CD4-positive, alpha-beta T cell treated with Interleukin-2 at 100 ng/mL for 4 hours (primary cell): ENCODE data around the gene ANO5.
"Not testable (repeated sequence)": the region's sequence is repeated elsewhere in the genome, so short reads cannot be mapped to it uniquely, and the experiment has no call there.

Source experiments
- DNase-seq: peaks from one replicate; pipeline ENCODE4 v3.0.0-alpha.2; 2020; ENCODE audit warnings: low spot score

The ANO5 gene

GRCh38 chr11:22197139-22198005 is 4.5 kb downstream of the ANO5 start:
- DNase-seq = no peak

- DNase-seq = no peak
Measured at GRCh38 chr11:22199243-22199642, 6.4 kb downstream of the ANO5 start.

DNA sequence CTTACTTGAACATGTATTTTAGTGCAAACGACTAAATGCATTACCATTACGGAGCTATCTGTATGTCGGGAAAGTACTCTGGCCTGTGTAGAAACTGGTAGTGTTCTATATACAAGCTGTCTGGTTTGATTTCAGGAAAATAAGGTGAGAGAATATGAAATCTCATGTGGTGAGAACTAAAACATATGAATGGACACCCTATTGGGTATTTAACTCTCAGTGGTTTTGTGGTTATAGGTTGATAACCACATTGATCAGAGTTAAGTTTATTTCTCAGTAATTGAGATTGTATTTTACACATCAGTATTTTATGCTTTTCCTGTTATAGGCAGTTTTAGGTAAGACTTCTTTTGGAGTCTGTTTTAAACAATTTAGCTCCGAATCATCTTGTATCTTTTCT is 10.4 kb downstream of the ANO5 start:
- DNase-seq = no peak

DNA sequence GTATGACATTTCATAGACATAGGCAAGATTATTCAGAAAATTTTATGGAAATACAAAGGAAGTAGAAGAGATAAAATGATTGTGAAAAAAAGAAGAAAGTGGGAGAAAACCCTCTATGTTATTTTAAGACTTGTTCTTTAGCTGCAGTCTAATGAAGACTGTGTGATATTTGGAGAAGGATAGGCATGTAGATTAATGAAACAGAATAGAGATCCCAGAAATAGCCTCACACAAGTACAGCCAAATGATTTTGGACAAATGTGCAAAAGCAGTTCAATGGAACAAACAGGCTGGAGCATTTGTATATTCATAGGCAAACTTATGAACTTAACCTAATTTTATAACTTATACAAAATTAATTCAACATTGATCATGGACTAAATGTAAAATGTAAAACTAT is 14.3 kb downstream of the ANO5 start:
- DNase-seq = no peak

DNA sequence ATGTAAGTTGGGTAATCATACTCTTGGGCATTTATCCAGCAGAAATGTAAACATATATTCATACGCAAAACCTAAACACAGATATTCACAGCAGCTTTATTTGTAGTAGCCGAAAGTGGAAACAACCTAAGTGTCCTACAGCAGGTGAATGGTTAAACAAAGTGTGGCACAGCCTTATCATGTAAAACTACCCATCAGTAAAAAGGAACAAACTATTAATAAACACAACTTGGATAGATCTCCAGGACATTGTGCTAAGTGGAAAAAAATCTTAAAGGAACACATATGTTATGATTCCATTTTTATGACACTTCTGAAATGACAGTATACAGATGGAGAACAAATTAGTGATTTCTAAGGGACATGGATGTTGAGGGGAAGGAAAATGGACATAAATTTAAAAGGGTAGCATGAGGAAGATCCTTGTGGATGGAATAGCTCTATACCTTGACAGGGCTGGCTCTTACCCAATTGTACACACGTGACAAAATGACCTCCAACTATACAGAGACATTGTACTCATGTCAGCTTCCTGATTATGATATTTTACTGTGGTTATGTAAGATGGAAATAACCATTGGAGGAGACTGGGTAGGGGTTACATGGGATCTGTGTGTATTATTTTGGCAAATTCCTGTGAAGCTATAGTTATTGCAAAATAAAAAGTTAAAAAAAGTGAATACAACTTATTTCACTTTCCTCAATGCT is 15.4 kb downstream of the ANO5 start:
- DNase-seq = no peak

DNA sequence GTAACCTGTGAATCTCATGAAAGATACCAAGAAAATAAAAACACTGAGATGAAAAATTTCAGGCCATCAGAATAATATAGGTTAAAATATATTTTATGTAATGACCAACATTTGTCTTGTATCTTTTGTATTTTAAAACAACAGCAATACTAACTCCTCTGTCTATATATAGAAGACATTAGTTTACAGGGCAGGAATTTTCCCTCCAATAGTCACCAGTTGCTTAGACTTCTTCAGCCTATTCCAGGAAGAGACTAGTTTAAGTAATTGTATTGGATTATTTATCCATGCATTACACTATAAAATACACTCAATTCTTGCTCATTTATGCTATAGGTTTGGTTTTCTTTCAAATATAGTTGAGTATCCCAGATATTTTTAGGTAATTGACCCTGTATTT is 24.1 kb downstream of the ANO5 start:
- DNase-seq = no peak

- DNase-seq = no peak
Measured at GRCh38 chr11:22221143-22221542, 28.3 kb downstream of the ANO5 start.

GRCh38 chr11:22225190-22225589 is 32.3 kb downstream of the ANO5 start:
- no peak for DNase-seq

DNA sequence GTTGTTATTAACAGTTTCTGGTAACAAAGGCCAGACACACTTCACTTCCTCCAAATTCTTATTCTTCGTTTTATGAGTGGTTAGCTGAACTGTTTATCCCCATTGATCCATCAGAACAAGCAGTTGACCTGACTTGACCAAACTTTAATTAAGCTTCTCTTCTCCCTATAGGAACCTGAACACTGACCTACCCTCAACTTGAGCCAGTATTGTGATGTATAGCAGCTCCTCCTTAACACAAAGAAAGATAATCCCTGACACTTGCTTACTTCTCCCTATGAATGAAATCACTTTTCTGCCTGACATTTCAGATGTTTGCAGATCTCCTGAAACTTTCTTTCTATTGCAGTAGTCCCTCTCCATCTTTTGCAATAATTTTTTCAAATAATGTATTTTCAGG is 41.9 kb downstream of the ANO5 start:
- no peak for DNase-seq

DNA sequence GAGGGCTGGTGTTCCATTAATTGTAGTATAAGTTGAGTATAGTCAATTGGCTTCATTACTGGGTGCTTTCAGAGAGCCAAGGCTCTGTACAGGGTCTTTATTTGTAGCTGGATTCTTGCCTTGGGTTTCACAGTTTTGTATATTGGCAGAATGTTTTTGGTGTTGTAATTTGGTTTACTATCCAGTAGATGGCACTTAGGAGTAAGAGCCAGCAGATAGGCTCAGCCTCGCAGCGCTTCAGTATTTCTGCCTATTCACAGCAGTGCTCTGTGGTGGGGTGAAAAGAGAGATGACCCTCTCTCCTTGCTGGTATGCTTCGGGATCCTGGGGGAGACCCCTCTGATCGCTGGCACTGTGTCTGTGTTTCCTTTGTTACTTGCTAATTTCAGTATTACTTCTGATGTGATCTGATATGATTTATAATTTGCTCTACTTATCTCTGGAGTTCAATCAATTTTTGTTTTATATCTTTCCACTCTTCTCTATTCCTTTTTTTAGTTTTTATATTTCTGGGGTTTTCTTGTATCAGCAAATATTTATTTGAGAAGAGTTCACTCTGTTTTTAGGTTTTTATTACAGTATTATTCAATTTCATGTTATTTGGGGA is 52.2 kb downstream of the ANO5 start:
- peak; percentile 2 for DNase-seq

- DNase-seq = no peak
Measured at GRCh38 chr11:22246992-22247391, 54.1 kb downstream of the ANO5 start.

GRCh38 chr11:22249871-22250270 is 57.0 kb downstream of the ANO5 start:
- no peak for DNase-seq

DNA sequence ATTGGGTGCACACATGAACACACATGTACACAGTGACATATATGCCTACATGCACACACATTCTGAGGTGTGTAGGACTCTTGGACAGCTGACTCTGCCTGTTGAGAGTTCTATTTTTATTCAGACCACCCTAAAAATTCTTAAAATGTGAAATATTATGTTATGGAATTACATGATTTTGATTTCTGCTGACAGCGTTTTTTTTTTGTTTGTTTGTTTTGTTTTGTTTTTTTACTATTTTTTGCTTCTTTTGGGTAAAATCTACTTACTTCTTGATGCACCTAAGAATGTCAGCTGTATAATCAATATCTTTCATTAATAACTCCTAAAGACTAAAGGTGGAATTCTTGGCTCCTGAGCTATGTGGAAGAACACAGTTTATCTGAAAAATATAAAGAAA is 64.0 kb downstream of the ANO5 start:
- no peak for DNase-seq

DNA sequence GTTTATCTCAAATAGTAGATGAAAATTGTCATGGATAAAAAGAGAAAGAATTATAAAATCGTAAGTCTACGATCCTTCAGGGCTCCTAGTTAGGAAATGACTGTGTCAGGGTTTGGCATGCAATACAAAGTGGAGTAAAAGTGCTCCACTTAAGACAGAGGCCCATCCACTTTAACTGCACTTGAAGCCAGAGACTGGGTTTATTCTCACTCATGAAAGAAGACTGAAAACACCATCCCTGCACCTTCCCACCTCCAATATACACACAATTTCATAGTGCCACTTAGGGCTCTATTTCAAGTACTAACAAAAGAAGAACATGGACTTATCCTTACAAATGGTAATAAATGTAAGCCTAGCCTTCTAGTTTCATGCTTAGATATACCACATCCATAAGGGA is 70.7 kb downstream of the ANO5 start:
- no peak for DNase-seq

DNA sequence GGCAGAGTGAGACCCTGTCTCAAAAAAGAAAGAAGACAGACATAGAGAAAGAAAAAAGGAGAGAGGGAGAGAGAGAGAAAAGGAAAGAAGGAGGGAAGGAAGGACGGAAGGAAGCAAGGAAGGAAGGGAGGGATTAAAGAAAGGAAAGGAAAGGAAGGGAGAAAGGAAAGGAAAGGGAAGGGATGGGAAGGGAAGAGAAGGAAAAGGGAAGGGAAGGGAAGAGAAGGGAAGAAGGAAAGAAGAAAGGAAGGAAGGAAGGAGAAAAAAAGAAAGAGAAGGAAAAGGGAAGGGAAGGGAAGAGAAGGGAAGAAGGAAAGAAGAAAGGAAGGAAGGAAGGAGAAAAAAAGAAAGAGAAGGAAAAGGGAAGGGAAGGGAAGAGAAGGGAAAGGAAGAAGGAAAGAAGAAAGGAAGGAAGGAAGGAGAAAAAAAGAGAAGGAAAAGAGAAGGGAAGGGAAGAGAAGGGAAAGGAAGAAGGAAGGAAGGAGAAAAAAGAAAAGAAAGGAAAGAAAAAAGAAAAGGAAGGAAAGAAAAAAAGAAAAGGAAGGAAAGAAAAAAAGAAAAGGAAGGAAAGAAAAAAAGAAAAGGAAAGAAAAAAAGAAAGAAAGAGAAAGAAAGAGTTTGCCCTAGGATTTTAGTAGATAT is 76.2 kb downstream of the ANO5 start:
- DNase-seq = not testable (repeated sequence)

- DNase-seq = no peak
Measured at GRCh38 chr11:22273781-22274180, 80.9 kb downstream of the ANO5 start.

- DNase-seq = no peak
Measured at GRCh38 chr11:22275600-22275999, 82.7 kb downstream of the ANO5 start.

GRCh38 chr11:22276535-22276934 is 83.7 kb downstream of the ANO5 start:
- DNase-seq = no peak

GRCh38 chr11:22284991-22285390 is 92.1 kb downstream of the ANO5 start:
- not testable (repeated sequence) for DNase-seq

DNA sequence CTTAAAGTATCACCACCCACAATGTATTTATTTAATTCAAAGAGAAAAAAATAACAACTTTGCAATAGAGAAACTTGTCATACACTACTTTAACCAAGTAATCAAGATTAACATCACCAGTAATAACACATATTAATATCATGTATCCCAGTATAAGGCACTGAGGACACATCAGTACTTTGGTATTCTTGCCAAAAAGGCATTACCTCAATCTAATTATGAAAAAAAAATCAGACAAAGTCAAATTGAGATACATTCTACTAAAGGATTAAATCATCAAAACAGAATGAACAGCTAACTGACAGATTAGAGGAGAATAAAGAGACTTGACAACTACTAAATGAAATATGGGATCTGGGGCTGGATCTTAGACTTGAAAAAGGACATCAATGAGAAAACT is 109.5 kb downstream of the ANO5 start:
- DNase-seq = no peak

DNA sequence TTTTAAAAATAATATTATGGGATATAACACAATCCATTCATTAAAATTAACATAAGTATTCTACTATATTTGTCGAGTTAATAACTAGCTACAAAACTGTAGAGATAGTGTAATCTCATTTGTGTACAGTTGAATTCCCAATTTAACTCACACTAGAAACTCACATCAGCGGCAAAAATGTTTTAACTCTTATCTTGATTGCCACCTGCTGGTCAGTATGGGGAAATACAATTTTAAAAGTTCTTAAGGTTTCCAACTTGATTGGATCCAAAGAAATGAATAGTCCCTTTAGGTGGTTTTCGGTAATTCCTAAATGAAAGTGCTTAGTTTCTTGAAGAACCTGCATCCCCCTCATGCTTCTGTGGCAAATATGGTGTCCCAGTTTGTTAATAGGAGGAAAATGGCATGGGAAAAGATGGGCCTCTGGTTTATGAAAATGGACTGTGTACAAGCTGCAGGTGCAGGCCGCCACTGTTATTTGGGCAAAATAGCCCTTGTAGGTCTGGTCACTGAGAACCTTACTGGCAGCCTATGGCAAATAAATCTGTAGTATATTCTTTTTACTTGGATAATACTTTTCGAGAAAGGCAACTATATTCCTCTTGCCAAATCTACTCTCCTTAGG is 111.6 kb downstream of the ANO5 start:
- DNase-seq = peak; percentile 17

- no peak for DNase-seq
Measured at GRCh38 chr11:22317656-22318055, 124.8 kb downstream of the ANO5 start.
